NCI-H69 (cell line): ENCODE measurements around the gene FKBP10.
A peak's percentile ranks its signal among the peaks of the same experiment; 100 is the strongest.
"Not testable (repeated sequence)": the region's sequence is repeated elsewhere in the genome, so short reads cannot be mapped to it uniquely, and the experiment has no call there.

ENCODE experiments used
- DNase-seq: peaks from one replicate; lab custom pipeline; 2025; lab: John Stamatoyannopoulos, UW

Gene FKBP10, protein sequence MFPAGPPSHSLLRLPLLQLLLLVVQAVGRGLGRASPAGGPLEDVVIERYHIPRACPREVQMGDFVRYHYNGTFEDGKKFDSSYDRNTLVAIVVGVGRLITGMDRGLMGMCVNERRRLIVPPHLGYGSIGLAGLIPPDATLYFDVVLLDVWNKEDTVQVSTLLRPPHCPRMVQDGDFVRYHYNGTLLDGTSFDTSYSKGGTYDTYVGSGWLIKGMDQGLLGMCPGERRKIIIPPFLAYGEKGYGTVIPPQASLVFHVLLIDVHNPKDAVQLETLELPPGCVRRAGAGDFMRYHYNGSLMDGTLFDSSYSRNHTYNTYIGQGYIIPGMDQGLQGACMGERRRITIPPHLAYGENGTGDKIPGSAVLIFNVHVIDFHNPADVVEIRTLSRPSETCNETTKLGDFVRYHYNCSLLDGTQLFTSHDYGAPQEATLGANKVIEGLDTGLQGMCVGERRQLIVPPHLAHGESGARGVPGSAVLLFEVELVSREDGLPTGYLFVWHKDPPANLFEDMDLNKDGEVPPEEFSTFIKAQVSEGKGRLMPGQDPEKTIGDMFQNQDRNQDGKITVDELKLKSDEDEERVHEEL

DNA sequence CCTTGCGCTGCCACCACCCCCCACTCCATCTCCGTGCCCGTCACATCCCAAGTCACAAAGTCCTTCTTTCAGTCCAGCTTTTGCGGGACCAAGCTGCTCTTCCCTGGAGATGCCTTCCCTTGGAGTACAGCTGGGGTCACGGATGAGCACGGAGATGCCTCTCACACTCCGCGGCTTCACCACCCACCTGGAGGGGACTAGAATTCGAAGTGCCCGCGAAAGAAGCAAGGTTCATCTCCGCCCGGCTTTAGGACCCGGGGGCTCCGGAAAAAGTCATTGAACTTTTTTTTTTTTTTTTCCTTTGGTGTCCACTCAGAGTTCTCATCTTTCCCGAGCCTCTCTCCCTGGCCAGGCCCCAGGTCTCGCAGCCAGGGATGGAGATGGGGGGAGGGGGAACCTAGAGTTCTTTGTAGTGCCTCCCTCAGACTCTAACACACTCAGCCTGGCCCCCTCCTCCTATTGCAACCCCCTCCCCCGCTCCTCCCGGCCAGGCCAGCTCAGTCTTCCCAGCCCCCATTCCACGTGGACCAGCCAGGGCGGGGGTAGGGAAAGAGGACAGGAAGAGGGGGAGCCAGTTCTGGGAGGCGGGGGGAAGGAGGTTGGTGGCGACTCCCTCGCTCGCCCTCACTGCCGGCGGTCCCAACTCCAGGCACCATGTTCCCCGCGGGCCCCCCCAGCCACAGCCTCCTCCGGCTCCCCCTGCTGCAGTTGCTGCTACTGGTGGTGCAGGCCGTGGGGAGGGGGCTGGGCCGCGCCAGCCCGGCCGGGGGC, at the start of gene FKBP10:
Gene FKBP10 (plus strand): TSS at position 624 of the 771 bp plus-strand sequence. CDS start 31 bp downstream, at position 655.
- peak; percentile 92 for DNase-seq

DNA sequence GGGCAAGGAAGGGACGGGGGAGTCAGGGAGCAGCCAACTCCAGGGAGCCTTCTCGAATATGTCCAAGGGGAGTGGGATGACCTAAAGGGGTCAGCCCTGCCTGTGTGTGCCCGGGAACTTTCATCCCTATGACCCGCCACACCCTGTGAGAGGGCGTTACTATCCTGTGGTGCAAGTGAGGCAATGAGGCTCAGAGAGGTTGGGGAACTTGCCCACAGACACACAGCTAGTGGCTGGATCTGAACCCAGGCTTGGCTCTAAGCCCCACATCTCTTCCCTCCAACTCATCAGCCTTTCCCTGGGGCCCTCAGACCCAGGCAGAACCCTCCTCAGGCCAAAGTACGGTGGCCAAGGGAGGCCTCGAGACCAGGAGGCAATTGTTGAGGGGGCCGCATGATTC, 49.5 kb upstream of the FKBP10 start:
- DNase-seq, result no peak

DNA sequence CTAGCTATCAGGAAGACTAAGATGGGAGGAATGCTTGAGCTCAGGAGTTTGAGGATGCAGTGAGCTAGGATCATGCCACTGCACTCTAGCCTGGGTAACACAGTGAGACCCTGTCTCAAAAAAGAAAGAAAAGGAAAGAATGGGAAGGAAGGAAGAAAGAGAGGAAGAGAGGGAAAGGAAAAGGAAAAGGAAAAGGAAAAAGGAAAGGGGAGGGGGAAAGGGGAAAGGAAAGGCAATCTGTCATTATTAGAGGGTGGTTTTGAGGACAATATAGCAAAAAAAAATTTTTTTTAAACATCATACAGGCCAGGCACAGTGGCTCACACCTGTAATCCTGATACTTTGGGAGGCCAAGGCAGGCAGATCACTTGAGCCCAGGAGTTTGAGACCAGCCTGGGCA, 46.7 kb upstream of the FKBP10 start:
- DNase-seq, result no peak

DNA sequence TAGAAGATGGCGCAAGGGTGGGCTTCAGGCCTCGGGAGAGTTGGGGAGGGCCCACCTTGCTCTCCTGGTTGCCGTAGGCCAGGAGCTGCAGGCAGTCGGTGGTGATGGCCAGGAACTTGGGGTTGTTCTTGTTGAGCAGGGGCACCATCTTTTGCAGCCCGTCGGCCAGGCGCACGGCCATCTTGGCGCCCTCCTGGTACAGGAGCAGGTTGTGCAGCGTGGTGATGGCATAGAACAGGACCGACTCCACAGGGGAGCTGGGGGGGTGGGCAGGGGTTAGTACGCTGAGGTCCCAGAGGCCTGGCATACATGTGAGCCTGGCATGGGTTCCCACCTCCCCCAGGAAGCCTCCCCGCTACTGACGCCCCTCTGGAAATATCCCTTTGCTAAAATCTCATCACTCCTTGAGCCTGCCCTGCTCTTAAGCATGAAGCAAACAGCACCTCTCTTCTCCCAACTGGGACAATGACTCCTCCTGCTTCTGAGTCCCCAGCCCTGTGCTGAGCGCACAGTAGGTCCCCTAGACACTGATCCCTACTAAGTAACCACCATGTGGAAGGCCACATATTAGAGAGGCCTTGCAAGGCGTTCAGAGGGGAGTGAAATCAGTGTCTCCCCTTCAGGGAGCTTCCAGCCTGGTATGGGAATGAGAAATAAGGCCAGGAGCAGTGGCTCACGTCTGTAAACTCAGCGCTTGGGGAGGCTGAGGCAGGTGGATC, 45.3 kb upstream of the FKBP10 start:
- DNase-seq, result no peak

DNA sequence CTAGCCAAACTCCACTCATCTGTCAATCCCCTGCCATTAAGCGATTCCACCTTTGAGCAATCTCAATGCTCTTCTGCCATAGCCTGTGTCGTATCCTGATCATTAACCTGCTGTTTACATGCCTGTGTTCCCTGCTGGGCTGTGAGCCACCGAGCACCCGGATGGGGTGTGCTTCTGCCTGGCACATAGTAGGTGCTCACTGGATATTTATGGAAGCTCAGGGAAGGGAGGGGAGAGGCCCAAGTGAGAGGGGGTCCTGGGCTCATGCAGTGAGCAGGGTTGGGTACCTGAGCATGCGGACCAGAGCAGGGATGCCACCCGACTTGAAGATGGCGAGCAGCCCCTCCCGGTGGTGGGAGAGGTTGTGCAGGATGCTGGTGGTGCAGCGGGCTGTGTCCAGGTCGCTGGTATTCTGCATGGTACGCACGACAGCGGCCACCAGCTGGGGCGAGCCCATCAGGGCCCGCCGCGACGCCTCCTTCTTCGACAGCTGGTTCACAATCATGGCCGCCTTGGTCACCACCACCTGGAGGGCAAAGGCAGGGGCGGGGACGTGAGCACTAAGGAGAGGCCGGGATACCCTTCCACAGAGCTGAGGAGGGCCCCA, 44.0 kb upstream of the FKBP10 start:
- no peak for DNase-seq

DNA sequence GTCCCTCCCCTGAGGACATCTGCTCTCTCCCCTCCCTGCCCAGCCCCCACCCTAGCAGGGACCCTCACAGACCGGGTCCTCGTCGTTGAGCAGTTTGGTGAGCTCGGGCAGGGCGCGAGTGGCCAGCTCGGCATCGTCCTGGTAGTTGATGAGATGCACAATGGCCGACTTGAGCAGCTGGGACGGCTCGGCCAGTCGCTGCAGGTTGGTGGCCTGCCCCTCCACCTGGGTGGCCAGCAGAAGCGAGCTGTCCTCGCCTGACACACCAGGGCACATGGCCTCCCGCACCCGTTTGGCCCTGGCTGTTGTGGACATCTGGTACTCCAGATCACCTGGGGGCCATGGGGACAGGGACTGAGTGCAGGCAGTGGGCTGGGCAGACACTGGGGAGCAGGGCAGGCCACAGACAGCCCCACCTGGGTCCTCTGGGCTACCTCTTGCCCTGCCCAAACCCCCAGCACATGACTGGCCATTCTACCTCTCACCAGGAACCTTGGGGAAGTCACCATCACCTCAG, 43.4 kb upstream of the FKBP10 start:
- DNase-seq, result no peak

DNA sequence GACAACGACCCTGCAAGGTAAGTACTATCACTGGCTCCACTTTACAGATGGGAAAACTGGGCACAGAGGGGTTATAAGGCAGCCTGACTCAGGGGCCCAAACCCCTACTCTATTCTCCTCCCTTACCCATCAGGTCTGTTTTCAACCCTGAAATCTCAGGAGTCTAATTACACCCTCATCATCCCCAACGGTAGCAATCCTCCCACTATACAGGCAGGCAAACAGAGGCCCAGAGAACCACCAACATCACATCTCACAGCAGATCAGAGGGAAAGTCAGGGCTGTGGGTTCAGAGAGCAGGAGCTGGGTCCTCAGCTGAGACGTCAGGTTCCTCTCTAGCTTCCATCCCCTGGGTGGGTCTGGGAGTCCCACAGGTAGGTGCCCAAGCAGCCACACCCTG, 42.8 kb upstream of the FKBP10 start:
- DNase-seq, result no peak

DNA sequence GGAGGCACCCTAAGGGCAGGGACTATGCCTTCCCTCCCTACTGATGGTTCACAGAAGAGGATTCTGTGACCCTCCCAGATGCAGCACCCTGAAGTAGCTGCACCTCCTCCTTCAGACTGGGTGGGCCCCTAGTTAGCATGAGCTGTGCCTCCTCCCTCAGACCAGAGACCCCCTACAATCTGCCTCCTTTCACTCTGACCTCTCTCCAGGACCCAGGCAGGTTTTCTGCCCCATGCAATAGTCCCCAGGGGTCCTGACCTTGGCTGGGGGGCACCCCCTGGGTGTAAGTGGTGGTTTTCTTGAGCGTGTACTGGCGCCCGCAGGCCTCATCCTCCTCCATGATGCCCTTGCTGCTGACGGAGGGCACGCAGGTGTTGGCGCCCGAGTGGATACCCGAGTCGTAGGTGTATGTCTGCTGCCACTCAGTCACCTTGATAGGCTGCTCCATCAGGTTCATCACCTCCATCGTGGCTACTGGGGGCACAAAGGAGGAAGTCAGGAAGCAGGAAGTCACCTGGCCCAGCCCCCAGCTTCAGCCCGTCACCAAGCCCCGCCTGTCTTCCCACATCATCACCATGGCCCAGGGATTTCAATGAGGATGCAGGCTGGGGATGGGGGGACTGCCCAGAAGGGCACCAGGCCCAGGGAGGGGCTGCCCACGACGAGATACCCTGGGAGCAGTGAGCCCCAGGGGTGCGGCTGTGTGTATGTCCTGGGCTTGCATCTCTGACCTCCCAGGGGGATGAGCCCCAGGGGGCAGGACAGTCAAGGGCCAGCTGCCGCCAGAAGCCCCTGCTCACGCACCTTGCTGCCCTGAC, 41.2 kb upstream of the FKBP10 start:
- DNase-seq, result no peak

DNA sequence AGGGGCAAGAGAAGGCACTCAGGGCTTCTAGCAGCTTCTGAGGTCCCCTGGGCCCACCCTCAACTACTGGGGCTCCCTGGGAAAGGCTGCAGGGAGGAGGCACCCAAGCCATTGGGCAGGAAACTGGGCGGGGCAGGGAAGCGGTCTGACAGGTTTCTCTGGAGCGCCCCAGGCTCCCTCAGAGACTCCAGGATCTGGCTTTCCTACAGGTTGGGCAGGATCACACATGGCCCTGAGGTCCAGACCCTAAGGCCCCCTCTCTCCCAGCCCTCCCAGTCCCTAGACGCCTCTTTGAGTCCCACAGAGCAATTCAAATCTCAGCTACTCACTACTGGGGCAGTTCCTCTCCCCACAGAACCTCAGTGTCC, 40.6 kb upstream of the FKBP10 start:
- DNase-seq, result no peak

DNA sequence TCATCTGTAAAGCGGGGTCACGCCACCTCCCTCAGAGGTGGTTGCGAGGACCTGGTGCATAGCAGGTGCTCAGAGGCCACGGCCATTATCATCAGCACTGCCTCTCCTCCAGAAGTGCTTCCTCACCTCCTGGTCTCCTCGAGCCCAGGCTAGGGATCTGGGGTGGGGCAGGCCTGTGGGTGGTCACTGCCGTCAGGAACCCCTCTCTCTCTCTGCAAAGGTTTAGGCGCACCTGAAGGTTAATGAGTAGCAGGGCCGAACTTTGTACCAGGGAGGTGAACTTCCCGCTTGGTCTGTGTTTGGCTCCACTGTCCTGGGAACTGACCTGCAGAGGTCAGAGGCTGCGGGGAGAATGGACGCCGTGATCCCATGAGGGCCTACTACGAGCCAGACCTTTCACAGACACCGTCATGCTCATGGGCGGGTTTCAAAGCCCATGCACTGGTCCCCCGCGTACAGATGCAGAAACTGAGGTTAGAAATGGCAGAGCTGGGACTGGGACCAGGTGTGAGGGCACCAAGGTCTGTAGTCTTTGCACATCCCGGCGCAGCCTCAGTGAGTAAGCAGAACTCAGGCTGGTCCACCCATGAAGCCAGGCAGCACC, 40.1 kb upstream of the FKBP10 start:
- no peak for DNase-seq

DNA sequence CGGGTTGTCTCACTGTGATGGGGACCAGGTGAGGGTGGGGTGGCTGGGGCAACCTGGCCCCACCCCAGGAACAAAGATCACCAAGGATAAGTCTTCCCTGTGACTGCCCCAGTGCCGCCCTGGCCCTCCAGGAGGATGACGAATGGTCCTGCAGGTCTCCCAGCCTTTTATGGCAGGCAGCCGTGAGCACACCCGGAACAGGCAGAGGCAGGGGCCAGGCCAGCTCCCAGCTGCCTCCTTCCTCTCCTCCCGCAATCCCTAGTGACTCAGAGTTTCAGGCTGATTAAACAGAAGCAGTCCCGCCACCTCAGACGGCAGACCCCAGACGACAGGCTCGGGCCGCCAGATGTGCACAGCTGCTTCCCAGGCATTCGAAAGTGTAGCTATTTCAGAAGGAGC, 39.6 kb upstream of the FKBP10 start:
- DNase-seq, result peak; percentile 64

DNA sequence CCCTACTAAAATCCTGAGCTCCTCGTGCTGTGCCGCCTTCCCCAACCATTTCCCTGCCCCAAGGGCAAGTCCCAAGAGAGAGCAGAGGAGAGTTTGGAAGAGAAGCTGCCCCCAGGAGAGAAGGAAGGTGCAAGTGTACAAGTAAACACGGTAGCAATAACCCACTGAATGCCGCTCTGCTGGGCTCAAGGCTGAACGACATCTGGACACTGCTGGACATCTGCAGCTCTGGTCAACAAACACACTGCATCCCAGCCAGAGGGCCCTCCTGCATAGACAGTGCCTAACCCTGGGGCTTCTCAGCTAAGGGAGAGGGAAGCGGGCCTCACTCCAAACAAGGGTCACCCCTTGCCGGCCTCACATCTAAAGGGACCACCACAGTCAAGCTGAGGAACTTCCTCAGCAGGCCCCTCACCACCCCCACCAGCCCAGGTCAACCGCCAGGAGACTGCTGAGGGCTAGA, 39.0 kb upstream of the FKBP10 start:
- peak; percentile 22 for DNase-seq

DNA sequence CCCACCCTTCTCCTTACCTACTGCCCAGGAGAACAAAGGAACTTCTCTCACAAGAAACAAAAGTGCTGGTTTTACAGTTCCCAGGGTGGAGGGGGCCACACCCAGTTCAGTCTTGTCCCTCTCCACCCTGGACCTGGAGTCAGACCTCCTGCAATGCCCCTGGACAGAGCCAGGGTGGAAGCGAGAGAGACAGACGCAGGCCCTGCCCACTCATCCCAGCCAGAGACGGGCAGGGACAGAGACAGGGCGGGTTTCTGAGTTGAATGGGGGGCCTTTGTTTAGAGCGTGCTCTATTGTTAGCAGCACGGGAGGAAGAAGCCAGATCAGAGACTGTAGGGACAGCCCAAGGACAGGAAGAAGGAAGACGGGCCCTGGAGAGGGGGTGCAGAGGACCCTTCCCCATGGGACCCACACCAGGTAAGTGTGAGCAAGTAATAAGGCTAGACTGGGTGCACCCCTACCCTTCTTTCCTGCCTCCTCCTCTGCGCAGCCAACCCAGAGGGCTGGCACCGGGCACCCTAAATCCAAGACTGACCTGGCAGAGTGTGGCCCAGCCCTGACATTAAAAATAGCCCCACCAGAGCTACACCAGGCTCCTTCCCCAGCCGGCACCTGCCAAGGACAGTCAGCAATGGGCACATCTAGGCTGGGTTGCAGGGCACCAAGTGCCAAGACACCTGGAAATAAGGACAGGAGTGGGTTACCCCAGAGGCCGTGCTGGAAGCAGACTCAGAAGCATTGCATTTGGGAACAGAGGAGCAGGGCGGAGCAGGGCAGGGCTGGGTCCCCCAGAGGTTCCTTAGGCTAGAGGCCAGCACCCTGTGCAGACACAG, 37.2 kb upstream of the FKBP10 start:
- DNase-seq, result no peak

DNA sequence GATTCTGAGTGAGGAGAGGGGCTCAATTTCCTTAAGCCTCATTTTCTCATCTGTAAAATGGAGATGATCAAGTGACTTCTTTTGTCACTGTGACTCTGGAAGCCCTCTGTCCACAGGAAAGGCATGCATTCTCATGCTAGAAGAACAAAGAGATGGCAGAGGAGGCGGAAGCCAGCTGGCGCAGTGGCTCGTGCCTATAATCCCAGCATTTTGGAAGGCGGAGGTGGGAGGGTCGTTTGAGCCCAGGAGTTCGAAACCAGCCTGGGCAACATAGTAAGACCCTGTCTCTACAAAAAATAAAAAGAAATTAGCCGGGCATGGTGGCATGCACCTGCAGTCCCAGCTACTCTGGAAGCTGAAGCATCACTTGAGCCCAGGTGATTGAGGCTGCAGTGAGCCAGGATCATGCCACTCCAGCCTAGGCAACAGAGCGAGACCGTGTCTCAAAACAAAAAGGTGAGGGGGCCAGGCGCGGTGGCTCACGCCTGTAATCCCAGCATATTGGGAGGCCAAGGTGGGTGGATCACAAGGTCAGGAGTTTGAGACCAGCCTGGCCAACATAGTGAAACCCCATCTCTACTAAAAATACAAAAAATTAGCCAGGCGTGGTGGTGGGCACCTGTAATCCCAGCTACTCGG, 36.4 kb upstream of the FKBP10 start:
- not testable (repeated sequence) for DNase-seq

DNA sequence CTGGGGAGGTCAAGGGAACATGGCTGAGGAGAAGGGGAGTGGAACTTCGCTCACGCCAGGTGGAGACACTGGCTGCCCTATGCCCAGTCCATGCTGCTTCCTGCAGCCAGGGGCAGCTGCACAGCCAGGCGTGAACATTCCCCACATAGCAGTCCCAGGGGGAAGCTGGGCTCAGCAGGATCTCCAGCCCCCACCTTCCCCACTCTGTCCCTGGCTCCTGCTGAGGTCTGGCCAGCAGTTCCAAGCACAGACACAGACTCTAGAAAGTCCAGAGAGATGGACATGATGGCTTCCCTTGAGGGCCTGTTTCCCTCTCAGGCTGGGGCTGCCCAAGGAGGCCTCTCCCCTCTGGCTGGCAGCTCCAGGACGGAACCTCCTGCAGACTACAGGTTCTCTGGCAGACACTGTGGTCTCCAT, 35.6 kb upstream of the FKBP10 start:
- peak; percentile 67 for DNase-seq

DNA sequence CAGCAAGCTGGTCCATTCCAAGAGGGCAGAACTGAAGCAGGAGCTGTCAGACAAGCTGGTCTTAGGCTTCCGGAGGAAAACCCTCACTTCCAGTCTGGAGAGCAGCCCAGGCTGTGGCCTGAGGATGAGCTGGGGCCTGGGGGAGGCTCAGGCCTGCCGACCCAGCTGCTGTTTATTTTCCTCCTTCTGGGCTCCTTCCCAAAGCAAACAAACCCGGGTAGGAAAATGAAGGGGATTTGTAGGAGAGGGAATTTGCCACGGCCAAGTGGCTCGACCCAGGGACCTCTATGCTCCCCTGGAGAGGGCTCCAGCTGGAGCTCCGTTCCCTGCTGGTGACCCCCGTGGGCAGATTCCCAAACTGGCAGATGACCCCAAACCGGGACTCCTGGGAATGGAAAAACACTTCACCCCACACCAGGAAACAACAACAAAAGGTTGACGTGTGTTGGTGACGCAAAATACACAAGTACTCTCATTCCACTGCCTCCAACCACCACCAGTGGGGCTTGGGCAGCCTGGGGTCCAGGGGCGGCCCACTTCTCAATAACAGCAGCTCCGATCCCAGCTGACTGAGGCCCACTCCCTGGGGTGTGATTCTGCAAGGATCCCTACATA, 35.1 kb upstream of the FKBP10 start:
- DNase-seq, result peak; percentile 97

DNA sequence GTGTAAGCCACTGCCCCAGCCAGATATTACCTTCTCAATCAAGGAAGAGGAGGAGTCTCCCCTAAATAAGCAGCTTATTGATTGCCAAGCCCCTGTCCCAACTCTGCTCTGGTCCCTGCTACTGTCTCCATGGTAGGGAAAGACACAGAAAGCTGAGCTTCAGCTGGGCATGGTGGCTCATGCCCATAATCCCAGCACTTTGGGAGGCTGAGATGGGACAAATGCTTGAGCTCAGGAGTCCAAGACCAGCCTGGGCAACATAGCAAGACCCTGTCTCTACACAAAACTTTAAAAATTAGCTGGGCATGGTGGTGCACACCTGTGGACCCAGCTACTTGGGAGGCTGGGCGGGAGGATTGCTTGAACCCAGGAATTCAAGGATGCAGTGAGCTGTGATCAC, 32.9 kb upstream of the FKBP10 start:
- DNase-seq, result no peak

DNA sequence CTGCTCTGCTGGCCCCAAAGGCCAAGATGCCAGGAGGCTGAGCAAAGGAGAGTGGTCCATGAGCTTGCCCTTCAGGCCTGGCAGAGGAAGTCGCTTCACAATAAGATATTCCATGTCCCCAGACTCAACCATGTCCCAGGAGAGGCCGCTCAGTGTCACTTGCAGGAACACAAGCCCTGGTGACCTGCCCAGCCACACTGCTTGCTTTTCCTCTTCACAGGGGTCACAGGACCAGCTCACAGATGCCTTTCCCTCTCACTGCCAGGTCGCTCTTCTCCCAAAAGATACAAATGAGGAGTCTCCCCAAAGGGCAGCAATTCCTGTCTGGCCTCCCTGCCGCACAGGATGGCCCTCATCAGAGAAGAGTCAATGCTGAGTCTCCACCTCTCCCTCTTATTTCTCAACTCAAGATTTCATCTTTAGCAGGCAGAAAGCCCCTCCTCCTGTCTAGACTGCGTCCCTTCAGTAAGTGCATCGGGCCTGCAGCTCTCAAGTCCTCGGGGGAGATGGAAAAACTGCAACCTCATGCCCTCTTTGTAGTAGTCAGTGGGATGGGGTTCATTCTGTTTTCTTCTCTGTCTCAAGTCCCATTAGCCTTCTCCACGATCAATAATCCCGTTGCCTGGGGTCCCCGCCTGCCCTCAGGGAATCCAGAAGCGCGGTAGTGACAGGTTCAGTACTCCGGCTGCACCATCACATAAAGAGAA, 31.2 kb upstream of the FKBP10 start:
- DNase-seq, result no peak
